Measurements from ENCODE around the gene C4BPA. TPM values are rescaled to one million over a fixed set of nuclear protein-coding genes. Genes with fewer than 3 reads are reported as not detected.

Gene C4BPA
- total and polyA plus RNA-seq, 2 of the 8 experiments (the other 6 are each of a cell fraction or from before 2014, with no cell fraction given): not detected

GRCh38 chr1:207084701-207085180, 19.3 kb upstream of the C4BPA start:
- H2BK15ac ChIP-seq (ENCODE audit: low read length): no peak overlapping the region
- FAIRE-seq (peak; percentile 92), DNase-seq (ENCODE audit: low read depth in 1 of 2, low spot score in 2 of 2) (peak; percentile 27 to 57)
- ChIA-PET POLR2A (ENCODE audit: partially characterized antibody) (interaction anchor here (2.2 kb wide), 1 partner anchor 237 kb away, joined by 6 read pairs; the partner anchor contains the start of gene CD55), CTCF (ENCODE audit: partially characterized antibody) (interaction anchor here (0.5 to 3.8 kb wide), 24 partner anchors 10 to 415 kb away, joined by 3 to 30 read pairs (median 4); partner anchors contain the start of gene PFKFB2)
- H3K79me2 ChIP-seq (ENCODE audit: control insufficient read depth in 1 of 2, insufficient read depth in 2 of 2, low read length in 2 of 2): no peaks in the 10 kb centered on the region
- H4K5ac ChIP-seq (ENCODE audit: insufficient read length, low read depth, low read length): no peak overlapping the region
- no peak overlapping the region for H3K4me3 ChIP-seq (ENCODE audit: extremely low read depth in 1 of 4, insufficient read depth in 2 of 4, low read depth in 3 of 4, low read length in 4 of 4)
- H3K4ac ChIP-seq (replicated peaks; ENCODE audit: insufficient read length, low read depth, low read length): no peak overlapping the region
- H3K18ac ChIP-seq (ENCODE audit: extremely low read depth, low read length): no peak overlapping the region; the same call in 1 of the 2 replicates
- no peak overlapping the region for H2BK12ac ChIP-seq (ENCODE audit: low read depth, low read length)
- H4K20me1 ChIP-seq (replicated peaks in 1 of 2; ENCODE audit: control insufficient read depth in 1 of 2, insufficient read depth in 2 of 2, low read length in 2 of 2): no peaks in the 10 kb centered on the region
- no peak overlapping the region for H3K56ac ChIP-seq (replicated peaks; ENCODE audit: insufficient read length, low read depth, low read length)
- H2AK5ac ChIP-seq (ENCODE audit: low read depth, low read length): no peak overlapping the region
- H3K9ac ChIP-seq (replicated peaks in 1 of 4; ENCODE audit: extremely low read depth in 1 of 4, low read depth in 3 of 4, low read length in 3 of 4): no peak overlapping the region
- no peak overlapping the region for H3K4me2 ChIP-seq (ENCODE audit: insufficient read depth in 1 of 2, low read depth in 2 of 2, low read length in 2 of 2)
- H4K8ac ChIP-seq (ENCODE audit: extremely low read depth, insufficient read depth, low read length): no peak overlapping the region
- H3K23ac ChIP-seq (ENCODE audit: insufficient read length): no peak overlapping the region
- H4K91ac ChIP-seq (replicated peaks; ENCODE audit: insufficient read length, low read length): no peak overlapping the region
- H3K36me3 ChIP-seq (ENCODE audit: control insufficient read depth in 2 of 4, insufficient read depth in 4 of 4, low read length in 3 of 4): no peaks in the 10 kb centered on the region
- H3K23me2 ChIP-seq (ENCODE audit: low read depth, low read length): no peaks in the 10 kb centered on the region
- H3K27ac ChIP-seq (ENCODE audit: low read depth, low read length): no peak overlapping the region
- H2AFZ ChIP-seq (ENCODE audit: low read length): no peak overlapping the region; the same call in 1 of the 2 replicates
- no peak overlapping the region for H3K14ac ChIP-seq (ENCODE audit: insufficient read length)
- no peak overlapping the region for H2BK20ac ChIP-seq (ENCODE audit: low read length)
- no peaks in the 10 kb centered on the region for H3K79me1 ChIP-seq (ENCODE audit: low read depth, low read length)
- H3K4me1 ChIP-seq (replicated peaks in 1 of 4; ENCODE audit: control insufficient read depth in 3 of 4, insufficient read depth in 4 of 4, low read length in 3 of 4): peaks cover 0 to 3% (median 0%) of the 10 kb centered on the region in 4 experiments; a peak in 2 of 7 replicates
- no peak overlapping the region for H2BK120ac ChIP-seq (replicated peaks; ENCODE audit: low read depth, low read length)
- WGBS, 2 experiments (ENCODE audit: extremely low coverage in 1 of 2, insufficient coverage in 1 of 2, insufficient read length in 1 of 2, insufficient replicate concordance in 2 of 2, low coverage in 1 of 2, low lambda C conversion rate in 2 of 2, missing lambda C conversion rate in 1 of 2): 35% methylated on average over 8 of the region's 8 CpGs; no CpG with 5 or more reads in 1 of the 2 experiments
- H3K9me3 ChIP-seq (ENCODE audit: insufficient read depth in 2 of 2, low read depth in 1 of 2, low read length in 1 of 2): no peaks in the 10 kb centered on the region
- no peak overlapping the region for H2BK5ac ChIP-seq (ENCODE audit: low read depth, low read length)
- no peaks in the 10 kb centered on the region for H3K27me3 ChIP-seq (replicated peaks in 1 of 4; ENCODE audit: control insufficient read depth in 3 of 4, extremely low read depth in 1 of 4, insufficient read depth in 3 of 4, low read length in 3 of 4)
- TF ChIP-seq KDM1A (IDR thresholded peaks at IDR 0.05; ENCODE audit: borderline replicate concordance, low read length): no peak
- peak; percentile 39 to 72 (median 71) for TF ChIP-seq CTCF (IDR thresholded peaks at IDR 0.05; ENCODE audit: control extremely low read depth in 1 of 3, insufficient read depth in 1 of 3, low read depth in 1 of 3, low read length in 3 of 3)
- peak; percentile 26; the same call in 1 of the 2 replicates for TF ChIP-seq CHD2 (IDR thresholded peaks at IDR 0.05; ENCODE audit: low read length)
- TF ChIP-seq RAD21 (IDR thresholded peaks at IDR 0.05 in 1 of 2, conservative IDR thresholded peaks at IDR 0.05 in 1 of 2; ENCODE audit: low read depth in 2 of 2, low read length in 2 of 2): peak; percentile 71 to 74
- TF ChIP-seq RBBP5 (IDR thresholded peaks at IDR 0.05; ENCODE audit: borderline replicate concordance, low read depth, low read length): no peak
- TF ChIP-seq EGR1 (IDR thresholded peaks at IDR 0.05; ENCODE audit: borderline replicate concordance, low read depth, low read length): 0 out of 2 replicates have a peak, but pooled peaks have one; percentile 24
- TF ChIP-seq SP4 (IDR thresholded peaks at IDR 0.05; ENCODE audit: low read length): no peak
- no peak for TF ChIP-seq SP1 (IDR thresholded peaks at IDR 0.05; ENCODE audit: low read depth, low read length)
- no peak for TF ChIP-seq CEBPB (IDR thresholded peaks at IDR 0.05; ENCODE audit: low read depth, low read length)
- no peak for TF ChIP-seq EZH2 (IDR thresholded peaks at IDR 0.05; ENCODE audit: low read depth, low read length, severe bottlenecking)
- TF ChIP-seq ZNF274 (IDR thresholded peaks at IDR 0.05; ENCODE audit: borderline replicate concordance, extremely low read depth, low read length): no peak
